DMS153 treated with DMSO at 0.1 percent for 48 hours (cell line): ENCODE results near the gene ARL13B.
A peak's percentile ranks its signal among the peaks of the same experiment; 100 is the strongest.
"Not testable (repeated sequence)": the region's sequence is repeated elsewhere in the genome, so short reads cannot be mapped to it uniquely, and the experiment has no call there.

Experiments used
- DNase-seq: peaks from one replicate; lab custom pipeline; 2025; ENCODE audit not compliant: unreplicated experiment; lab: John Stamatoyannopoulos, UW

ARL13B gene

GRCh38 chr3:93994056-93994455 lies 14.1 kb downstream of the ARL13B start:
- no peak for DNase-seq

GRCh38 chr3:94001191-94001590 lies 21.2 kb downstream of the ARL13B start:
- DNase-seq = no peak

- DNase-seq = no peak
Observed at GRCh38 chr3:94001827-94002495, 22.0 kb downstream of the ARL13B start.

GRCh38 chr3:94004301-94004910 lies 24.5 kb downstream of the ARL13B start:
- DNase-seq = peak; percentile 36

- DNase-seq = no peak
Observed at GRCh38 chr3:94008253-94008652, 28.3 kb downstream of the ARL13B start.

- no peak for DNase-seq
Observed at GRCh38 chr3:94009608-94010007, 29.7 kb downstream of the ARL13B start.

- no peak for DNase-seq
Observed at GRCh38 chr3:94011233-94011711, 31.3 kb downstream of the ARL13B start.

GRCh38 chr3:94012185-94012584 lies 32.2 kb downstream of the ARL13B start:
- DNase-seq = no peak

GRCh38 chr3:94015025-94015424 lies 35.1 kb downstream of the ARL13B start:
- DNase-seq = no peak

GRCh38 chr3:94019659-94020058 lies 39.7 kb downstream of the ARL13B start:
- no peak for DNase-seq

GRCh38 chr3:94020293-94020692 lies 40.3 kb downstream of the ARL13B start:
- DNase-seq = no peak

- DNase-seq = no peak
Observed at GRCh38 chr3:94024385-94024784, 44.4 kb downstream of the ARL13B start.

GRCh38 chr3:94026623-94027022 lies 46.7 kb downstream of the ARL13B start:
- no peak for DNase-seq

GRCh38 chr3:94028093-94028837 lies 48.3 kb downstream of the ARL13B start, which contains the start of gene STX19:
Gene STX19 (minus strand): TSS chr3:94028597. CDS start chr3:94015269, 13,328 bp downstream.
- peak; percentile 76 for DNase-seq

GRCh38 chr3:94036909-94037507 lies 57.1 kb downstream of the ARL13B start:
- no peak for DNase-seq

GRCh38 chr3:94043285-94043684 lies 63.3 kb downstream of the ARL13B start:
- no peak for DNase-seq

- not testable (repeated sequence) for DNase-seq
Observed at GRCh38 chr3:94044100-94044936, 64.4 kb downstream of the ARL13B start.

GRCh38 chr3:94046533-94046932 lies 66.6 kb downstream of the ARL13B start:
- DNase-seq = no peak

GRCh38 chr3:94049267-94049666 lies 69.3 kb downstream of the ARL13B start:
- no peak for DNase-seq

- no peak for DNase-seq
Observed at GRCh38 chr3:94050546-94050945, 70.6 kb downstream of the ARL13B start.

- no peak for DNase-seq
Observed at GRCh38 chr3:94061297-94061696, 81.3 kb downstream of the ARL13B start.
